ENCODE data around the gene PRRX2.
"Not testable (repeated sequence)": the region's sequence is repeated elsewhere in the genome, so short reads cannot be mapped to it uniquely, and the experiment has no call there.

PRRX2 gene

GRCh38 chr9:129653823-129654553 is 11.5 kb upstream of the PRRX2 start:
- DNase-seq (ENCODE audit: low spot score), result no peak

GRCh38 chr9:129654554-129655040 is 10.8 kb upstream of the PRRX2 start:
- DNase-seq (ENCODE audit: low spot score), result no peak

GRCh38 chr9:129655154-129655553 is 10.3 kb upstream of the PRRX2 start:
- DNase-seq (ENCODE audit: low spot score), result peak; percentile 37

- DNase-seq (ENCODE audit: low spot score), result no peak
These were observed 9.8 kb upstream of the PRRX2 start for GRCh38 chr9:129655696-129656095.

DNA sequence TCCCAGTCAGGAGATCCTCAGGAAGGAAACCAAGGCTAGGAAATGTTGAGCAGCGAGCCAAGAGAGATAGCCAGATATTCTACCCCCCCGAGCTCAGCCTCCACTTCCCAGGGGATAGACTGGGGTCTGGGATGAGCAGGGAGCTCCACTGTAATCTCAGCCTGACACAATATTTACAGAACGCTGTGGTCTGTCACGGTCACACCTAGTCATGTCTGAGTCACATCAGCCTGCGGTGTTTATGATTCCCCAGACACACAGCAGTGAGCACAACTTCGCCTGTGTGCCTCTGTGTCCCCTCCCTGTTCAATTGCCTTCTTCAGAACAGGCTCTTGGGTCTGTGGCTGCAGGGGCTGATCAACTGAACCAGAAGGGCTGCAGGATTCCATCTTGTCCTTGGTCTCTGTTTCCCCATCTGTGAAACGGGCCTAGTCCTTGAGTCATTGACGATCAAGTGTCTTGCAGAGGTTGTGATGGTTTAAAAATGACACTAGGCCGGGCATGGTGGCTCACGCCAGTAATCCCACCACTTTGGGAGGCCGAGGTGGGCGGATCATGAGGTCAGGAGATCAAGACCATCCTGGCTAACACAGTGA is 8.6 kb upstream of the PRRX2 start:
- peak; percentile 83 for DNase-seq (ENCODE audit: low spot score)

GRCh38 chr9:129661029-129661428 is 4.4 kb upstream of the PRRX2 start:
- no peak for DNase-seq (ENCODE audit: low spot score)

GRCh38 chr9:129662239-129662638 is 3.2 kb upstream of the PRRX2 start:
- not testable (repeated sequence) for DNase-seq (ENCODE audit: low spot score)

GRCh38 chr9:129664746-129665388 is 580 bp upstream of the PRRX2 start:
- DNase-seq (ENCODE audit: low spot score), result no peak

DNA sequence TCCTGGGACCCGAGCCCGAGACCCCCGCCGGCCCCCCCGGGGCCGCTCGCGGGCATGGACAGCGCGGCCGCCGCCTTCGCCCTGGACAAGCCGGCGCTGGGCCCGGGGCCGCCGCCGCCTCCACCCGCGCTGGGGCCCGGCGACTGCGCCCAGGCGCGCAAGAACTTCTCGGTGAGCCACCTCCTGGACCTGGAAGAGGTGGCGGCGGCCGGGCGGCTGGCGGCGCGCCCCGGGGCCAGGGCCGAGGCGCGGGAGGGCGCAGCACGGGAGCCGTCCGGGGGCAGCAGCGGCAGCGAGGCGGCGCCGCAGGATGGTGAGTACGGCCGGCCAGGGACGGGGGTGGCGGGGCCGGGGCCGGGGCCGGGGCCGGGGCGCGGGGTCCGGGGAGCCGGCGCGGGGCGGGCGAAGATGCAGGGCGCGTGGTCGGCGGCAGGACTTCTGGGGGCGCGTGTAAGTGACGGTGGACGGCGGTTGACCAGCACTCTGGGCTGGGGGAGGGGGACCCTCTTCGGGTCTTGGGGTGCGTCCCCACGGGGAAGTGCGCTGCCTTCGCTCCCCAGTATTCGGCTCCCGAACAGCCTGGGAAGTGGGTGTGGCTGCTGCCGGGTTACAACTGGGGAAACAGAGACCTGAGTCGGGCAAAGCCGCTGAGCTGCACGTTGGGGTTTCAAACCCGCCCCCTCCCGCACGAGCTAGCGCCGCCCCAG is 520 bp downstream of the PRRX2 start:
- no peak for DNase-seq (ENCODE audit: low spot score)

GRCh38 chr9:129666575-129666974 is 1.1 kb downstream of the PRRX2 start:
- DNase-seq (ENCODE audit: low spot score), result no peak

DNA sequence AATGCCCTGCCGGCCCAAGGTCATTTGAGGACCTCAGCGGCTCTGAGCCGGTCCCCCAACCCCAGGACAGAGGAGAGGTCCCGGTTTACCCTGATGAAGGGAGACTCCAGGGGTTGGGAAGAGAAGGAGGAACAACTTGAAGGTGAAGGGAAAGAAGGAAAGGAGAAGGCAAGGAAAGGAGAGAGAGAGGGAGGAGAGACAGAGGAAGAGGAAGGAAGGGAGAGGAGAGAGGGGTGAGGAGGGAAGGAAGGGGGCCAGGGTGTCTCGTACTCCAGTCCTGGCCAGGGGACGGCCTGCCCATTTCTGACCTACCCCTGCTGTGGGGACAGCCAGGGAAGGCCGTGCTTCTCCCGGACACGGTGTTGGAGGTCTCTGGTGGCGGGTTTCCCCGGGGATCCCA is 1.9 kb downstream of the PRRX2 start:
- DNase-seq (ENCODE audit: low spot score), result no peak

DNA sequence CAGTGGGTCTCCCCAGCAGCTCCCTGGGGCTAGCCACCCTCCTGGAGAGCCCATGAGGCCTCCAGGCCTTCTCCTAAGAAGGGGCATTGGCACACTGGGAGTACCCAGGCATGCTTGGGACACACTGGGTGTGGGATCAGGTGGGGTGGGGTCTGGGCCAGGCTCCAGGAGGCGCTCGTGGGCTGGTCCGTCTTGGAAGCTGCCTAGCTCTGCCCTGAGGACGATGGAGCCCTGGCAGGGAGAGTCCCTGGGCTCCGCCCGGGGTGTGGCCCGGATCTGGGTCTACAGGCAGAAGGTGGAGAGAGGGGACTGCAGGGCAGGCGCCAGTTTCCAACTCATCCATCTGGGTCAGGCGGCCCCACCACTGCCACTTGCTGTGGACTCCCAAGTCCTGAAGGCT is 2.4 kb downstream of the PRRX2 start:
- DNase-seq (ENCODE audit: low spot score), result no peak

DNA sequence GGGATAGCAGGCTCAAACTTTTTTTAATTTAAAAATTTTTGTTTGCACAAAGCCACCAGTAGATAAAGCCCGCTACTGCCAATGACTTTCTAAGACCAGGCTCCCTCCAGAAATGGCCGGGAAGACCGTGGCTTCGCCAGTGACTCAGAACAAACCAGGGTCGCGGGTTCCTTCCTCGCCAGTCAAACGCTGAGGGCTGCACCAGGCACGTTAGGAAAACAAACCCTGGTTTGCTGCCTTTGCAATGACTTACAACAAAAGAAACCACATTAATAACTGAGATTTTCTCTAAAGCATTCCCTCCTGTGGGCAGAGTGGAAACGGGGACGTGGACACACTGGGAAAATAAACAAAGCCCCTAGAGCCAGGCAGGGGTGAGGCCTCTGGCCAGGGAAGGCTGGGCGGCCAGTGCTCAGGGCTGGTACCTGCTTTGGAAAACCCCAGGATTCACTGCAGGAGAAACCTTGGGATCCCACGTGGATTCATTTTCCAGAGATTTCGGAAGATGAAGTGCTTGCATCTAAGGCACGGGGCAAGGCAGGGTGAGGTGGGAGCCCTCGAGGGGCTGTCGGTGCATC is 3.8 kb downstream of the PRRX2 start:
- DNase-seq (ENCODE audit: low spot score), result peak; percentile 17

GRCh38 chr9:129669946-129670345 is 4.5 kb downstream of the PRRX2 start:
- DNase-seq (ENCODE audit: low spot score), result no peak

GRCh38 chr9:129671065-129671464 is 5.6 kb downstream of the PRRX2 start:
- DNase-seq (ENCODE audit: low spot score), result no peak

DNA sequence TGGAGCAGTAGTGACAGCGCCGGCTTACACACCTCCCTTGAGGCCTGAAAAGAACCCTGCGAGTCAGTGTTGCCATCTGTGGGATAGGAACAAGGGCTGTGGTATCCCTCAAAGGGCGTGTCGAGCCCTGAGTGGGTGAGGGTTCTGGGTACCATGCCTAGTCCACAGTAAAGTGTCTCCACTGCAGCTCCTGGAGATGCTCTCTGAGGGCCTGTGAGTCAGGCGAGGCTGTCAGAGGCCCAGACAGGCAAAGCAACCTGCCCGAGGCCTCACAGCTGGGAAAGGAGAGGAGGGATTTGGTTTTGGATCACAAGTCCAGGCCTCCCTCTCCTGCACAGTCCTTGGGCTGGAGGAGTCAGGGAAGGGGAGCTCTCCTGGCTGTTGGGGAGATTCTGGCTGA is 6.1 kb downstream of the PRRX2 start:
- DNase-seq (ENCODE audit: low spot score), result no peak

- DNase-seq (ENCODE audit: low spot score), result no peak
These were observed 7.3 kb downstream of the PRRX2 start for GRCh38 chr9:129672702-129673101.

DNA sequence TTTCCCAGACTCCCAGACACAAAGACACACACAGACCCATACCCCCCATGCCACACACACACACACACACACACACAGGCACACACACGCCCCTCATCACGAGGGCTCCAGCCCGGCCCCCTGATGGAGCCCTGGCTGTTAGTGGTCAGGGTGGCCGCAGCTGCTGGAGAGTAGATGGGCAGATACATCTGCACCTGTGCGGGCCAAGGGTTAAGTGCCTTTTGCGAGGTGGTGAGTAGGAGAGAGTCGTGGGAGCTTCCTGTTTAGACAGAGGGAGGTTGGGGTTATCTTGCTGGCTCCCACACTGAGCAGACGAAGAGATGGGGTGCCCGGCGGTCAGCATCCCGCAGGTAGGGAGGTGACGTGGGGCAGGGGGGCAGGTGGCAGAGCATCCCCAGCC is 8.2 kb downstream of the PRRX2 start:
- DNase-seq (ENCODE audit: low spot score), result no peak

DNA sequence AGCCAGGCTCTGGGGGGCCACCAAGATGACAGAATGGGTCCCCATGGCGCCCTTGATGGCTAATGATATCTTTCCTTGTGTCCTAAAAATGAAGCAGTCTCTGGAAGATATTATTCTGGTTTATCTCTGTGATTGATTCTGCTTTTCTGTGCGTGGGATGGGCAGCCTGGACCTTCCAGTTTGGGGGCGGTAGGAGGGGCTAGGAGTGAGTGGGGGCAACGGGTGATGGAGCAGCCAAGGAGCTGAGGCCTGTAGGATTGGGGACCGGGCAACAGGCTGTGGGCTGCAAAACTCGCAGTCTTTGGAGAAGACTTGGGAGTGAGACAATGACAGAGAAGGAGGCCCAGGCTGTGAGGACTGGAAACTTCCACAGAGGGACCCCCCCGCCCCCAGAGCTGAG is 8.8 kb downstream of the PRRX2 start:
- no peak for DNase-seq (ENCODE audit: low spot score)

- DNase-seq (ENCODE audit: low spot score), result no peak
These were observed 10.2 kb downstream of the PRRX2 start for GRCh38 chr9:129675620-129676019.

DNA sequence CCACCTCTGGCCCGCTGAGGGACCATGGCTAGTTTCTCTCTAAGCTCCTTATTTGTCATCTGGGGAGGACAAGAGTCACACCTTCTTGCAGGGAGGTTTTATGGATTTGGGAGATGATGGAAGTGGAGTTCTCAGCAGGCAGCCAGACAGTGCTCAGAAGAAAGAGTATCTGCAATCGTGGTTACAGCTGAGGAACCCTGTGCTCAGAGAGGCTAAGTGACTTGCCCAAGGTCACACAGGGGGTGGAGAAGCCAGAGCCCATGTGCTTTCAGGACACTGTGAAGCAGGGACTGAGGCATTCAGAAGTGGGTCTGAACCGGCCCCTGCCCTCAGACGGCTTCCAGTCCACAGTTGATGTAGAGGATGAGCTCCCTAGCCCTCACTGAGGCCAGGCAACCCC is 10.8 kb downstream of the PRRX2 start:
- no peak for DNase-seq (ENCODE audit: low spot score)

DNA sequence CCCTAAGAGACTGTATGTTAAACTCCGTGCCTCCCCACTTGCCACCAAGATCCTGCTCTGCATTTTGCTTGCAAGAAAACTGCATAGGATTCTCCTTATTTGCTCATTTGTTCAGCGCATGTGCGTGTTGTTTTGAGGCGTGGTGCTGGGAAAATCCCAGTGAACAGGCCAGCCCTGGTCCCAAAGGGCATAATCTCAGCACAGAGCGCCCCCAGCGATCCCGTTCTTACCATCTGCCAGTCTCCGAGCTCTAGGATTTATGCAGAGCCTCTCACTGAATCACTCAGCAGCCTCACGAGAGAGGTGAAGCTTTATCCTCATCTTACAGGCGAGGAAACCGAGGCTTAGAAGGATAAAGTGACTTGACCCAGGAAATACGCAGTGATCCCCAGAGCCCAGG is 11.5 kb downstream of the PRRX2 start:
- no peak for DNase-seq (ENCODE audit: low spot score)

All from kidney tubule cell (primary cell).